Measurements from ENCODE around the gene MAST4.

Gene MAST4

DNA sequence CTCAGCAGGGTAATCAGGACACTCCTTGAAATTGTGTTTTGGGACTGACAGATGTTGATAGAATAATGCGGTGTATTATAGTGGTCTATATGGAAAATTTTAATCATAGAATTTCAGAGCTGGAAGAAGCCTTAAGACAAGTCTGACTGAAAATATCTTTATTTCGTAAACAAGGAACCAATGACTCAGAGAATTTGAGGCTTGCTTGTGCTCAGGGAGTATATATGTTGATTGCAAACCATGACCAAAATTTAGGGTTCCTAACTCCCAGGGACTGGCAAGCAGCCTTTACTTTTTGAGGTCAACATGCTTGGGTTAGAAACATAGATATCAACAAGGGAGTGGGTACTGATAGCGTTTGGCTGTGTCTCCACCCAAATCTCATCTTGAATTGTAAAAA is 313.2 kb downstream of the MAST4 start:
- no peak for DNase-seq (ENCODE audit: low read depth)

DNA sequence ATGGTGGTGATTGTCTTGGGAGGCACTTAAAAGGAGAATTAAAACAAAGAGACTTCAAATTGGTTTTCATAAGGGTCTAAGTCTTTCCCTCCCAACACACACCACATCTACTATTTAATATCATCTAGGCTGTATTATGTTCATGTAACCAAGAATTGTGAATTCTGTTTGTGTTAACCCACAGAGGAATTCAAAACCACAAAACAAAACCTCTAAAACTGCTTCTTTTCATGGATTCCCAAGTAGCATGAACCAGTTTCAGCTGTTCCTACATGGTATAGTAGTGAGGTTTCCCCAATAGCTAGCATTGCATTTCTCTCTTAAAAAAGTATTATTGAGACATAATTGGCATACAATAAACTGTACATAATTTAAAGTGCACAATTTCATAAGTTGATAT is 316.6 kb downstream of the MAST4 start:
- DNase-seq (ENCODE audit: low read depth): no peak

DNA sequence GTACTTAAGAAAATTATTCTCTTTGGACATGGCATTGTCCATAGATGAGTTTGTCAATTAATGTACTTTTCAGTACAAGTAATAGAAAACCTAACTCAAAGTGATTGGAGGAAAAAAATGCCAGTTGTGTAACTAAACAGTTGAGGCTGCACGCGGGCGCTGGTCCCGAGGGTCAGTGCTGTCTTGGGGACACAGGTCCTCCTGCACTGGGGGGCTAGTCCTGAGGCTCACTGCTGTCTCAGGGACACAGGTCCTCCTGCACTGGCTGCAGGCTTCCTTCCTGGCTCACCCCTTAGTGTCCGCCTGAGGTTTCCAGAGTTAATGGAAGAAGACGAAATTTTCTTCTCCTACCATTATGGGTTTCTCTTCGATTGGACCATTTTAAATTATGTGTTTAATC is 319.3 kb downstream of the MAST4 start:
- no peak for DNase-seq (ENCODE audit: low read depth)

DNA sequence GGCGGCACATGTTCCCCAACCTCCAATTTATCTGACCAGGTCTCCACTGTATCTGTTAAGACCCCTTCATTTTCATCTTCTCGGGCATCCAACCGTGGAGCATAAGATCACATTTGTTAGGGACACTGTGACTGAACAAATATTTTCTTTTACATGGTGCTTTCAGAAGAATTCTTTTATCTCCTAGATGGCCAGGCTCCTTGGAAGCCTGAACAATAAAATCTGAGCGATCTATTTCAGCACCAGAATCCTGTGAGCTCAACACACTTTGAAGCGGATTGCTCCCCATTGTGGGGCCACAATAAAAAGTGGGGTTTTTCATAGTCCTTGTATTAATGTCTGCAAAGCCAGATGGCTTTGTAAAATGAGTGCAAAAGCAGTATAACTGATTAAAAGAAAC is 326.7 kb downstream of the MAST4 start:
- no peak for DNase-seq (ENCODE audit: low read depth)

DNA sequence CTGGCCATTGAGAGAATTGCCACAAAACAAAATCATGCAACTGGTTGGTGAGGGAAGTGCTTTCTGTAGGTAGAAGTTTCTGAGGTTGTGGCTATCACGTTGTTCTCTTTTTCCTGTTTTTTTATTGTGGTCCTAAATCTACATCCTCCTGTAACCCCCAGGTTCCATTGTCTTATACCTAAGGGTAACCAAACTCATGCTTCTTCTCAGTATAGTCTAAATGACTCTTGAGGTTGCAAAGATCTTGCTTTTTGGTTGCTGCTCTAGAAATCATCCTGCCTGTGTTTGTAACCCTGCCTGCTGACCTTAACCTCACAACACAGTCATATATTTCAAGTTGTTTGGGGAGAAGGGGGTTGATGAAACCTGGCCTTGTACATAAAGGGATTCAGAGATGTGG is 327.3 kb downstream of the MAST4 start:
- no peak for DNase-seq (ENCODE audit: low read depth)

DNA sequence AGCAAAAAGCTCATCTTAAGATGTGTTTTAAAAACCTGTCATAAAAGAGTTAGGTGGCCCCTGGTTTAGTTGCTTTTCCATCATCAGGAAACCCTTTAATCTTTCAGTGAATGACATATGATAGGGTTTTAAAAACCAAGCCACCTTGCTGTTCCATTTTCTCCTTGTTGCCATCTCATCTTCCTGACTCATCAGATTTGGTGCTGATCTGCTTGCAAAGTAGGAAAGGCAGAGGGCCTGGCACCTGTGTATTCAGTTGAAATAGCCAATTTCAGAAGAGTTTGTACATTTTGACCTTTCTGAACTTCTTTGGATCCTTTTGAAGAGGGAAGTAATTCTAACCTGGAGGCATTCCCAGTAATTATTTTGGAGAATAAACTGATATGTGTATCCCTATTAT is 327.7 kb downstream of the MAST4 start:
- no peak for DNase-seq (ENCODE audit: low read depth)

DNA sequence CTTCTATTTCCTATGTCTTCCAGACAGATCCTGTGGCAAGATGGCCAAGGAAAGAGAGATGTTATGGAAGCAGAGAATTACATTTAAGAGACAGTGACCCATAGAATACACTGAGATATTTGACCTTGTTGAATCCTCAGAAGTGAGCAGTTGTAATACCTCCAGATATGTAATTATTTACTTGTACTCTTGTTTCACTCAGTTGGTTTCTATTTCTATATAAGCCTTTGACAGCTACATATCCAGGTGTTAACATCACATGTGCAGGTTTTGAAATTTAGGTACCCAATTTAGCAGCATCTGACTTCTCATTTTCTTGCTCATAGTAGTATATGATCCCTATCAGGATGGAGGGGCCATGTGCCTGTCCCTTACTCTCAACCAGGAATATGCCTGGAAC is 330.9 kb downstream of the MAST4 start:
- DNase-seq (ENCODE audit: low read depth): no peak

DNA sequence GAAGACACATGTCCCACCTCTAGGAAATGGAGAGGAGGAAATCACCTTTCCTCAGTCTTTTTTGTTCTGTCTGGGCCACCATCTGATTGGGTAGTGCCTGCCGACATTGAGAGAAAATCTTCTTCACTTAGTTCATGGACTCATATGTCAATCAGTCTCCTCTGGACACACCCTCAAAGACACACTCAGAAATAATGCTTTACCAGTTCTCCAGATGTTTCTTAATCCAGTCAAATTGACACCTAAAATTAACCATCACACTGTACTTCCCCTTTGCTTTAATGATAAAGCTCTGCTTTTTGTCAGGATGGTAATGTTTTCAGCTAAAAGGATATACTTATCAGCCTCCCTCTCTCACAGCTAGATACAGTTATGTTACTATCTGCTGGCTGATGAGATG is 333.1 kb downstream of the MAST4 start:
- DNase-seq (ENCODE audit: low read depth): no peak

DNA sequence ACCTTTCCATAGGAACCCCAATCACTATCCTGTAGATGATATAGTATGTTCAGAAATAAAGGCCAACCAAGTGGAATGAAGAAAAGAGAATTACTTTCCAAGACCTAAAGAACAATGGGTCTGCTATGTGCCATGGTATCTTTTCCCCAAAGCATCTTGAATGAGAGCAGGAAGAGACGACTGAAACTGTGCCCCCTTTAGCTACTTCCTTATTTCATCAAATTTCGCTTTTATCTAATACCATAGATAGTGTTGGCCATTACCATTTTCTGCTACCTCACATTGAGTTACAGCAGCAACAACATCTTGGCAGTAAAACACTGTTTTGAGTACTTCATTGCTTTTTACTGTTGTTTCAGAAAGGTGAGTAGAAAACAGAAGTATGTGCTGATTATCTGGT is 333.8 kb downstream of the MAST4 start:
- no peak for DNase-seq (ENCODE audit: low read depth)

DNA sequence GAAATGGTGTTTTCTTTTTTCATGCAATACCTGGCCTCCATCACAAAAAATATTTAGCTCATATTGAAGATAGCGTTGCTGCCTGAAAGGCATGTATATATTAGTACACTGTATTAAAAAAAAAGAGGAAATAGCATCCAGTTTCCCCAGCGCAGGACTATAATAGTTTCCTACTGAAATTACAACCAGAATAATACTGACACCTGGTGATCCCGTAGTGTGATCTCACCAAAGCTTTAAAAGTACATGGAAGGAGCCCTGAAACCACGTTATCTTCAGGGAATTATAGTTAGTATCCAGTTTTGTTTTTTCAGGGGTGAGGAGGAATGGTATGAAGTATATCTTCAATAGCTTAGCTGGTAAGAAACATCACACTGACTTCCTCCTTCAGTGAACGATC is 335.5 kb downstream of the MAST4 start:
- no peak for DNase-seq (ENCODE audit: low read depth)

DNA sequence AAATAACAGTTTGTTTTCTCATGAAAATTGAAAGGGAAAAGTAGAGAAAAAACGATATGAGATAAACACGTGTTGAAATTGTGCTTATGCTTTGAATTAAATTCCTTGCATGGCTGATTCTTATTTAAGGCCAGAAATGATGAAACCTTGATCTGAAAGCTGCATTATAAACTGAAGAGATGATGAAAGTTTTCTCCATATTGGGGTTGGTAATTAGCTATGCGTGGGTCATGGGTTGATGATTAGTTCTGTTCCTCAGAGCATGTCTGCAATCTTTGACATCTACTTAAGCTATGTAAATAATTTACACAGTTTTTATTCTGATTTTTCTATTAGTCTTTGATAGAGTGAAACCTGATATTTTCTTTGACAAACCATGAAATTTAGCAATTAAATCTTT is 336.3 kb downstream of the MAST4 start:
- no peak for DNase-seq (ENCODE audit: low read depth)

DNA sequence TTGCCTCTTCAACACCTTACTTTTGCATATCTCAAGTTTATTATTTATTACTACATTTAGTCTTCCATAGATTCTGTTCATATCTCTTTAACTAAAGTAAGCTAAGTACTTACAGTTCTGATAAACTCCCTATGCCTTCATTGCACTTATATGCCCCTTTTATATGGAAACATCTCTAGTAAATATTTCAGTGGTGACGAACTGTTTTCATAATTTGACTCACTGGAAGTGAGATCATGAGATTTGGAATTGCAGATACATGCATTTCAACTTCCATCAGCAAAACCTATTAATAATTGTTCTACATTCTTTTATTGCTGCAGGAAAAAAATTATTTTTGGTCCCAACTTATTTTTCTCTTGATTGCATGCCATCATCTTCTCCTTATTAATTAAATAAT is 336.9 kb downstream of the MAST4 start:
- no peak for DNase-seq (ENCODE audit: low read depth)

DNA sequence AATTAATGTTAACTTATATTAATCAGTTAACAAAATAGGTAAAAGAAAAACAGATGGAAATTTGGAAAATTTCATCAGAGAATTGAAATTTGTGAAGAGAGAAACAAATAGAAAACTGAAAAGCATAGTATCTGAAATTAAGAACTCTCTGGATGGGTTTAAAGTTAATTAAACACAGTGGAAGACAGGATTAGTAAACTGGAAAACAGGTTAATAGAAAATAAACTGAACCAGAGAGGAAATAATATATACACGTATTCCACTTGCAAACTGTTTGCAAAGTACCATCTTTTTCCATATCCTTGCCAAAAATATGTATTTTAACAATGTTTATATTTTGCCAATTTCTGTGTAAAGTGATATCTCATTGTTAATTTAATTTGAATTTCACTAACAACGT is 342.9 kb downstream of the MAST4 start:
- no peak for DNase-seq (ENCODE audit: low read depth)

DNA sequence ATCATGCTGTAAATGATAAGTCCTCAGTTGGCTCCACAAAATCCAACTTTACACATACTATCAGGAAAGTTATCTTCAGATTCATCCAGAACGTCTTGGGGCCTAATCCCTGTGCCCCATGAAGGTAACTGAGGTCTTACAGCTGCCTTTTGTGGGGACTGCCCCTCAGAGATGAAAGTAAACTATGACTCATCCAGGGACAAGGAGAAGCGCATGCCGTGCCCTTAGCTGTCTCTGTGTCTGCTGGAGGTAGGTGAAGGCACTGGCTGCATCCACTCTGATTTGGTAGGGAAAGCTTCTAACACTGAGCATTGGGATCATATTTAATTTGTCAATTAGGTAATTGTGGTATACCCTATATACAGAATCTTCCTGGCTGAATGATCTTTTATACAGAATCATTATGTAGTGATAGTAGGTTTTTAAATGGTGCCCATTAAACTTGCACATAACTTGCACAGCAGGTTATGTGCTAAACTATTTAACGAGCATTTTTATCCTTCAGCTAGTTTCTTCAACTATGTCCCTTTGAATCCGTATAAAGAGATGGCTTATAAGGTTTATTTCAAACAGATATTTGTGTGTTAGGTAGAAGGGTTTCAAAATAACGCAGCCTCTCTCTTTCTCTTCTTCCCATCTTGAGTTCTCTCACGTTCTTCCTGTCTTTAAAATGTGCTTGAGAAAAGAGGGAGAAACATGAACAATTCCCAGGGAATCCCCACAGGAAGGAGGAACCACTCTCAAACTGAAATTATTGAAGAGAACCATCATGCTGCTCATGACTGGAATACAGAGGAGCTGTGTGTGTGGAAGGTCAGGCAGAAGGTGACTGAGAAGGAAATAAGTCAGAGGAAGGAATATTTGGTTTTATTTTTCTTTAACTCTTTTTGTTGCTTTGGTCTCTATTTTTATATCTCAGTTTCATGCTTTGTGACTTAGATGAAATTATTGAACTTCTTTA is 349.5 kb downstream of the MAST4 start:
- DNase-seq (ENCODE audit: low read depth): no peak

DNA sequence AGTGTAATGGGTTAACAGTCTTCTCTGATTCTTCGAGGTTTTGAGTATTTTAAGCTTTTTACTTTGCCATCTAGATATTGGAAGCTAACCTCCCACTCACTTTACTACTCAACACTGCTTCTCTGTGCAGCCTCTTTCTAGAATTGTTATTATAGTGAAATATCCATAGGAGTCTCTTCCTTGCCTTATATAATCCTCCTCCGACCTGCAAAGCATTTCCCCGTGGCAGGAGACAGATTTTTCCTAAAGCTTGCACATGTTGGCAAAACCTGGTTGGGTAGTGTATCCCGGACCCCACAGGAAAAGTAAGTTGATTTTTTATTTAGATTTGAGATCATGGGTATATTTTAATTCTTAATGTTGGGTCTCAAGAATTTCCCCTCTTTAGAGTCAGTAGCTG is 351.3 kb downstream of the MAST4 start:
- no peak for DNase-seq (ENCODE audit: low read depth)

DNA sequence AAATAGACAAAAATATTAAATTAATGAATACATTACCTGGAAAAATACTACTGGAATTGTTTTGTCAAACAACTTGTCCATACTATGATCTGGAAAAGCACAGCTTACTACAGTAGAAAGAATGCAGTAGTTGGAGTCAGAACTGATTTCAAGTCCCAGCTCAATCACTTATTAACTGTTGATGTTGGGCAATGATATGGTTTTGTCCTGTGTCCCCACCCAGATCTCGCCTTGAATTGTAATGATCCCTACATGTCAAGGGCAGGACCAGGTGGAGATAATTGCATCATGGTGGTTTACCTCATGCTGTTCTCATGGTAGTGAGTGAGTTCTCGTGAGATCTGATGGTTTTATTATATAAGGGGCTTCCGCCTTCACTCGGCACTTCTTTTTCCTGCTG is 352.9 kb downstream of the MAST4 start:
- no peak for DNase-seq (ENCODE audit: low read depth)

DNA sequence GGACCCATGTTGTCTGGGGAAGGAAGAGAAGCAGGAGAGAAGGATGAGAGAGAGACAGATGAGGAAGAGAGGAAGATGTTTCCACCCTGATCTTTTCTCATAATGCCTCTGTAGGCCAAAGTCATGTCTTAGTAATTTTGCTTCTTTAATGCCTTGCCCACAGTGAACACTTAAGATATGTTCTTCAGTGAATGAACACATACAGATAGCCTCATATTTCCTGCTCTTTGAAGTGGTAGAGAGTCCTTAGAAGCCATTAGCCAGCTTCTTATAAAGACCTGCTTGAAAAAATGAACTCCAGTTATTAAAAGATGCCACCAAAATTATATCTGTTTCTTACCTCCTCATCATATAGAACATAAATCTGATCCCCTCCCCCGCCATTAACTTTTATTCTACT is 356.0 kb downstream of the MAST4 start:
- DNase-seq (ENCODE audit: low read depth): no peak

DNA sequence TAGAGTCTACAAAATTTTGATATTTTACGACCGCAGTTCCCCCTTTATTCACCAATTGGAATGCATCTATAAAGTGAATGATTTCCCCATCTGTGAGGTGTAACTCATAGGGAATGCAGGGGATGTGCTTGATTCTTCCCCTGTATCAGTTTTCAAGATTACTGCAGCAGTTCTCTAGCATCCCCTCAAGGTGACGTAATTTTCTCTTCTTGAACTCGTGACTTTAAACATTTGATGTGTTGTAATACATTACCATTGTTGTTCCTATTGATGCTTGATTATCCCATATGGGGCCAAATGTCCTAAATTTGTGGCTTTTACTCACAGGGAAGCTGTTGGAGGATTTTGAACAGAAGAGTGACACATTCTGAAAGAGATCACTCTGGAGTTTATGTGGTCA is 360.2 kb downstream of the MAST4 start:
- DNase-seq (ENCODE audit: low read depth): no peak

DNA sequence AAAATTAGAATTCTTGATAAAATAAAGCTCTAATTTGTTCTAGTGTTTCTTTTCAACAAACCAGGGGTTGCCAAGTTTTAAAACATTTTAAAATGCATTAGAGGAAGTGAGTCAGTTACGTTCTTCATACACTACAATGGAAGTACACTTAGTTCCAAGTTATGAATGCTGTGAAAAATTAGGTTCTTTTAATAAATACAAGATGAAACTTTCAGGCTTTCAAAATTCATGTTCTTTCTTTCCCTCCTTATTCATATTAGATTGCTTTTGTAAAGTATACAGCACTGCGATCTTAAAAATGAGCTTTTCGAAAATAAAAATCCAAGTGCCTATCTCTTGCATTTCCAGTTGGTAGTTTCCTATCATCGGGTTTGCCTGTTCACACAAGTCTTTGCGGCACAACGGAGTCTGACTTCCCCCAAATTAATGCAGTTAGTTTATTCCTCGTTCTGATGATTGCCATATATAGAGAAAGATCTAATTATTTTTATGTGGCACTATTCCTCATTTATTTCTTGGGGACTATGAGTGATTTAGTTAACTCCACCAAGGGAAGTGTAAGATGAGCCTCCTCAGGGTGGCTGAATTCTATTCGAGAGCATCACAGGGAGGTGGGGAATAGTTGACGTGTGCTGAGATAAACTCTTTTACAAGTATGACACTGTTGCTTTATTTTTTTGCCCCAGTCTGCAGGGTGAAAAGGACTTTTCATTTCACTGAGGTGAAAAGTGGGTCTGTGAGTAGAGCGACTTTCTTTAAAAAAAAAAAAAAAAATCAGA is 362.2 kb downstream of the MAST4 start:
- no peak for DNase-seq (ENCODE audit: low read depth)

DNA sequence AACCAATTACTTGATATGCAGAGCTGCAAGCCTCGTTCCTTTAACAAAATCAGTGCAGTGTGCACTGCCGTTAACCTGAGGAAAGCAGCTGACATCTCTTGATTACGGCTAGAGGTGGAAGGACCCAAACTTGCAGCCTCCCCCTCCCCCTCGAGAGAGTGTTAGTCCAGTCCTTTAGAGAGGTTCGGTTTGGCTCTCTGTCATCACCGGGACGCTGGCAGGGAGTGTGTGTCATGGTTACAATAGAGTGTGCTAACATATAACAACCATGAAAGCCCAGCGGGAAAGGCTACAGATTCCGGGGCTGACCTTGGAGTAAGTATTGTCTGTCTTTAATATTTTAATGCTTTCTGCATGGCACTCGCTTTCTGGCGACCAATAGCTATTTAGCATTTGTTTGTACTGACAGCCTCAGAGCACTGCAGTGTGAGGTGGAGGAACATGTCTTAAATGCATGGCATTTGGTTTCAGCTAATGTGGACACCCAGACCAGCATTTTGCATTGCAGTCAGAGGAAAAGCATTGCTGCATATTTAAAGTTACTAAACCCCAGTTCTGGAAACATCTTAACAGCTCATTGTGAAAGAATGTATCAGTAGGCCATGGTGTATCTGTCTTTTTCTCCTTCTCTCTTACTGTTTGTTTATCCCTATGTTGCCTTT is 362.9 kb downstream of the MAST4 start:
- DNase-seq (ENCODE audit: low read depth): no peak

DNA sequence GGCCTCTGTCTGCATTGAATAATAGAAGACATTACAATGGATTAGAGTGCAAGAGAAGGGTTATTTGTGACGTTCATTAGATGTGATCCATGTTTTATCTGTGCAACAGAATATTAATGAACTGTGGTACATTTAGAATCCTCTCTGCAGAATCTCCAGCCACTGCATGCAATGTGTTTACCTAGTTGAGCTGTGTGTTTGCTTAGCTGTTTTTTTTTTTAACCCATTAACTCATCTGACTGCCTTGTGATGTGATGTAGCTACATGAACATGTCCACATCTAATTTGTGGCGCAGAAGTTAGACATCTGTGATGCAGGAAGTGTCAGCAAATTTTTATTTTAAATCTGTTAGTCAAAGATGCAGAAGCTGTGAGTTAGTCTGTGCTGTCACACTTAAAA is 363.5 kb downstream of the MAST4 start:
- DNase-seq (ENCODE audit: low read depth): no peak

DNA sequence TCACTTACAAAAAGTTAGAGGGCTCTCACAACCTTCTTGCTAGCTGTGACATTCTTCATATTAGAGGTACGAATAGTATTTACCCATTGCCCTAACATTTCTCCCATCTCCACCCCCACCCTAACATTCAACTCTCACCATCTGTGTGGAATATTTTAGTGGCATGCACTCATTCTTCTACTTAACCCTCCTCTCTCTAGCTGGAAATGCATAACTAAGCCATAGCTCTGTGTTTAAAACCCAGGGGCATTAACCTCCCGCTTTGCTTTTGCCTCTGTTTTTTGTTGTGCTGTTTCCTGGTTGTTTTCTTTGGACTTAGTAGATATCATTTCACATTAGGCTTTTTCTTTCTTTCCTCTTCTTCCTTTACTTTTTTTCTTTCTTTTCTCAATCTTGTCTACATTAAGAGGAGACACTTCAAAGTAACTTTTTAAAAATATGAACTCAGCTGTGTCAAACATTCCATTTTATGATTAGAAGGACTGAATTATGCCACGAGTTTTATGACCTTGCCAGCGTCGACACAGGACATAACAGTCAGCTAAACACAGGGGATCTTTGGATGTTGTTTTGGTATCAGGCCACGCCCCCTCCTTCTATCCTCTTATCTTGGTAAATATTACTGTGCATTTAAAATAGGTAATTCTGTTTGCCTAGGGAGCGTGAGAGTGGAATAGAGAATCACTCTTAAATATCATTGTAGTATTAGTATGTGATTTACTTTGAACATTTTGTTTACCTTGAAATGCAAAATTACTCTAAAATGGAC is 364.4 kb downstream of the MAST4 start:
- no peak for DNase-seq (ENCODE audit: low read depth)

Data from activated T-cell treated with anti-CD3 and anti-CD28 coated beads for 48 hours (primary cell).